ENCODE measurements around the gene COLEC11.

GRCh38 chr2:3639653-3640052 is 44.7 kb downstream of the COLEC11 start:
- TF ChIP-seq ATF3 (CRISPR knock-in tag; conservative IDR thresholded peaks at IDR 0.05) (no peak), ZNF425 (CRISPR knock-in tag; conservative IDR thresholded peaks at IDR 0.05) (no peak), JUN (CRISPR knock-in tag; IDR thresholded peaks at IDR 0.05) (no peak), CTCF (IDR thresholded peaks at IDR 0.05) (no peak), SP1 (CRISPR knock-in tag; conservative IDR thresholded peaks at IDR 0.05) (no peak), ZNF138 (CRISPR knock-in tag; conservative IDR thresholded peaks at IDR 0.05) (no peak), PREB (CRISPR knock-in tag; IDR thresholded peaks at IDR 0.05; ENCODE audit: borderline replicate concordance) (no peak), MLX (CRISPR knock-in tag; IDR thresholded peaks at IDR 0.05) (no peak), ZNF416 (CRISPR knock-in tag; IDR thresholded peaks at IDR 0.05) (no peak), MAX (CRISPR knock-in tag; IDR thresholded peaks at IDR 0.05) (no peak), NFYB (CRISPR knock-in tag; conservative IDR thresholded peaks at IDR 0.05; ENCODE audit: low read depth) (no peak), ZNF121 (CRISPR knock-in tag; IDR thresholded peaks at IDR 0.05) (no peak)
